HUES64 (cell line): ENCODE results near the gene CTNNA3.

ENCODE experiments used
- H3K27ac ChIP-seq: 2 replicates; pipeline ENCODE4 v1.7.0; 2013; ENCODE audit warnings: low read depth, low read length, inconsistent platforms
- H3K27me3 ChIP-seq: 2 replicates; pipeline ENCODE4 v1.6.1; 2013; ENCODE audit warnings: mild to moderate bottlenecking, low read length; ENCODE audit not compliant: insufficient read depth
- H3K36me3 ChIP-seq: 2 replicates; pipeline ENCODE4 v1.6.1; 2013; ENCODE audit warnings: mild to moderate bottlenecking, low read length; ENCODE audit not compliant: insufficient read depth
- H3K4me1 ChIP-seq: 2 replicates; pipeline ENCODE4 v1.6.1; 2013; ENCODE audit warnings: mild to moderate bottlenecking, low read length, moderate library complexity; ENCODE audit not compliant: insufficient read depth
- H3K4me3 ChIP-seq: 2 replicates; pipeline ENCODE4 v1.5.1; 2013; ENCODE audit warnings: mild to moderate bottlenecking, low read length, moderate library complexity
- H3K9ac ChIP-seq: 2 replicates; pipeline ENCODE4 v1.6.1; 2013; ENCODE audit warnings: mild to moderate bottlenecking, low read depth, low read length
- H3K9me3 ChIP-seq: 2 replicates; pipeline ENCODE4 v1.6.1; 2013; ENCODE audit warnings: low read depth, low read length; ENCODE audit not compliant: insufficient read depth
- WGBS: fragments of 150-250, 120-280 bp; methylation state at CpG from one replicate; pipeline ENCODE4 v1.1.7; 2013; ENCODE audit warnings: missing lambda C conversion rate; 5-methylcytosine and 5-hydroxymethylcytosine counted together

Gene CTNNA3

DNA sequence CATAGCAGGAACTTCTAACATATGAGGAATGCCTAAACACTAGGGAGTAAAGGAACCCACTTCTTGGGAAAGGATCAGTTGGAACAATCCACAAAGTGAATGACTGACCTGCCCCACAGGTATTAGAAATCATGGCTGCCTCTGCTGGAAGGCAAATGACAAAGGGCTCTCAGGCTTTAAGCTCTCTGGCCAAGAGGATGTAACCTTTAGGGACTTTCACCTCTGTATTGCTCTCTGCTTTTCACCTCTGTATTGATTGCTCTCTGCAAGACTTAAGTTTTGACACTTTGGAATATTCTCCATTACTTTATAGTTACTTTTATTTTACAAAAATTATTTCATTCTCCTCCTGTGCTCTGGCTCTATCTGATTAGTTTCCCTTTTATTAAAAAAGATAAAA is 522.2 kb downstream of the CTNNA3 start:
- H3K9me3 ChIP-seq: peaks cover 2% of the 10 kb centered on the region; the same call in 1 of the 2 replicates
- no peaks in the 10 kb centered on the region for H3K36me3 ChIP-seq
- no peaks in the 10 kb centered on the region for H3K27me3 ChIP-seq
- no peaks in the 10 kb centered on the region for H3K4me1 ChIP-seq
- no peak overlapping the region for H3K9ac ChIP-seq
- no peak overlapping the region for H3K27ac ChIP-seq
- H3K4me3 ChIP-seq: no peak overlapping the region

- Histone ChIP-seq H3K9ac (no peak overlapping the region), H3K4me3 (no peak overlapping the region), H3K4me1 (no peaks in the 10 kb centered on the region), H3K9me3 (peaks cover 5% of the 10 kb centered on the region; the same call in 1 of the 2 replicates), H3K36me3 (no peaks in the 10 kb centered on the region), H3K27ac (no peak overlapping the region), H3K27me3 (no peaks in the 10 kb centered on the region)
- WGBS: 90% methylated on average over 1 of the region's 1 CpG
These were observed 524.0 kb downstream of the CTNNA3 start for GRCh38 chr10:67171970-67172369.

GRCh38 chr10:67156239-67156638 is 539.8 kb downstream of the CTNNA3 start:
- H3K9ac ChIP-seq: no peak overlapping the region
- no peaks in the 10 kb centered on the region for H3K36me3 ChIP-seq
- H3K27me3 ChIP-seq: no peaks in the 10 kb centered on the region
- no peaks in the 10 kb centered on the region for H3K9me3 ChIP-seq
- H3K4me1 ChIP-seq: peaks cover 11% of the 10 kb centered on the region; the same call in 1 of the 2 replicates
- no peak overlapping the region for H3K4me3 ChIP-seq
- H3K27ac ChIP-seq: no peak overlapping the region

DNA sequence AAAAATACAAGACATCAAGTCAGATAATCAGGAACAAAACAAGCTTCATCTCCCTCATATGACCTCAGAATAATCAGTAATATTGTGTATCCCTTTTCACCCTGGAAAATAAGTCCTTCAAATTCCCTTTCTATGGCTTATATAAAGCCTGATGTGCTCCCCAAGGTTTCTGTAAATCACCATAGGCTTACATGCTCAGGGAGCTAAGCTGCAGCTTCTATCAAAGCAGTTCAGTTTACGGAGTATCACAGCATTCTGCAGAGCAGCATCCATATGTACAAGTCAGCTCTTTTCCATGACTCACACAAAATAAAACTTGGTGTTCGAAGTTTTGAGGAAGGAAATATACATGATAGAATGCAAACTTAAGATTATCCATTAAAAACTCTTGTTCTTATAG is 544.5 kb downstream of the CTNNA3 start:
- H3K4me3 ChIP-seq: no peak overlapping the region
- H3K27me3 ChIP-seq: no peaks in the 10 kb centered on the region
- peaks cover 8% of the 10 kb centered on the region; the same call in 1 of the 2 replicates for H3K4me1 ChIP-seq
- H3K27ac ChIP-seq: no peak overlapping the region
- no peaks in the 10 kb centered on the region for H3K36me3 ChIP-seq
- no peaks in the 10 kb centered on the region for H3K9me3 ChIP-seq
- 85% methylated on average over 1 of the region's 2 CpGs for WGBS
- no peak overlapping the region for H3K9ac ChIP-seq

- Histone ChIP-seq H3K9me3 (no peaks in the 10 kb centered on the region), H3K4me3 (no peak overlapping the region), H3K27ac (no peak overlapping the region), H3K27me3 (no peaks in the 10 kb centered on the region), H3K4me1 (peaks cover 14% of the 10 kb centered on the region), H3K9ac (no peak overlapping the region), H3K36me3 (no peaks in the 10 kb centered on the region)
- WGBS: 100% methylated on average over 1 of the region's 1 CpG
These were observed 551.5 kb downstream of the CTNNA3 start for GRCh38 chr10:67144530-67144929.

DNA sequence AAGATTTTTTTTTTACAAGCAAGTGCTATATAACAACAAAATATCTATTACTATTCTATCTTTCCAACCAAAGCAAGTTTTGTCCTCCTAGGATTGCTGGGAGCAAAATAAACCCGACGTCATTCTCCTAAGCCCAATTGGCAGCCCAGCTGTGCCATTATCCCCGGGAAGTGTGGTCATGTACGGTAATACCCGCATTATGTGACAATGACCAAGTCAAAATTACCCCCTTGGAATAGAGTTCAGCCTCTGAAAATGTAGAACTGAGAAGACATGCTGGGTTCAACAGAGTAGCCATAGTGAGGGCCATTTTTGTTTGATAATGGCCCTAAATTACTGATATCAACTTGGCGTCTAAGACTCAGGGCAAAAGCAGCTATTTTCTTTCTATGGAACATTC is 554.7 kb downstream of the CTNNA3 start:
- Histone ChIP-seq H3K9ac (no peak overlapping the region), H3K27me3 (no peaks in the 10 kb centered on the region), H3K4me3 (no peak overlapping the region), H3K27ac (no peak overlapping the region), H3K9me3 (no peaks in the 10 kb centered on the region), H3K4me1 (peaks cover 14% of the 10 kb centered on the region), H3K36me3 (no peaks in the 10 kb centered on the region)
- 92% methylated on average over 6 of the region's 6 CpGs for WGBS

- WGBS: 36% methylated on average over 2 of the region's 2 CpGs
These were observed 555.4 kb downstream of the CTNNA3 start for GRCh38 chr10:67140641-67141040.

GRCh38 chr10:67127441-67127840 is 568.6 kb downstream of the CTNNA3 start:
- no peaks in the 10 kb centered on the region for H3K4me1 ChIP-seq
- 94% methylated on average over 1 of the region's 2 CpGs for WGBS
- no peaks in the 10 kb centered on the region for H3K36me3 ChIP-seq
- H3K9ac ChIP-seq: no peak overlapping the region
- H3K27ac ChIP-seq: no peak overlapping the region
- H3K9me3 ChIP-seq: no peaks in the 10 kb centered on the region
- no peak overlapping the region for H3K4me3 ChIP-seq
- no peaks in the 10 kb centered on the region for H3K27me3 ChIP-seq

More at GRCh38 chr10:67140641-67141040, 555.4 kb downstream of the CTNNA3 start:
- H3K9me3 ChIP-seq: no peaks in the 10 kb centered on the region
- no peak overlapping the region for H3K4me3 ChIP-seq
- peaks cover 14% of the 10 kb centered on the region for H3K4me1 ChIP-seq
- H3K27ac ChIP-seq: no peak overlapping the region
- H3K36me3 ChIP-seq: no peaks in the 10 kb centered on the region
- H3K27me3 ChIP-seq: no peaks in the 10 kb centered on the region
- H3K9ac ChIP-seq: no peak overlapping the region

GRCh38 chr10:67119651-67120050 is 576.3 kb downstream of the CTNNA3 start:
- Histone ChIP-seq H3K4me1 (peaks cover 5% of the 10 kb centered on the region; the same call in 1 of the 2 replicates), H3K9ac (no peak overlapping the region), H3K27ac (no peak overlapping the region), H3K36me3 (no peaks in the 10 kb centered on the region), H3K4me3 (no peak overlapping the region), H3K9me3 (no peaks in the 10 kb centered on the region), H3K27me3 (no peaks in the 10 kb centered on the region)
- 100% methylated on average over 1 of the region's 1 CpG for WGBS

- Histone ChIP-seq H3K4me1 (peaks cover 5% of the 10 kb centered on the region; the same call in 1 of the 2 replicates), H3K9ac (no peak overlapping the region), H3K27me3 (no peaks in the 10 kb centered on the region), H3K27ac (no peak overlapping the region), H3K36me3 (no peaks in the 10 kb centered on the region), H3K4me3 (no peak overlapping the region), H3K9me3 (no peaks in the 10 kb centered on the region)
- WGBS: no CpG with 5 or more reads among the region's 1 CpG
These were observed 580.0 kb downstream of the CTNNA3 start for GRCh38 chr10:67115972-67116371.

- no peaks in the 10 kb centered on the region for H3K27me3 ChIP-seq
- no peaks in the 10 kb centered on the region for H3K36me3 ChIP-seq
- WGBS: 98% methylated on average over 2 of the region's 2 CpGs
These were observed 581.0 kb downstream of the CTNNA3 start for GRCh38 chr10:67114945-67115344.

DNA sequence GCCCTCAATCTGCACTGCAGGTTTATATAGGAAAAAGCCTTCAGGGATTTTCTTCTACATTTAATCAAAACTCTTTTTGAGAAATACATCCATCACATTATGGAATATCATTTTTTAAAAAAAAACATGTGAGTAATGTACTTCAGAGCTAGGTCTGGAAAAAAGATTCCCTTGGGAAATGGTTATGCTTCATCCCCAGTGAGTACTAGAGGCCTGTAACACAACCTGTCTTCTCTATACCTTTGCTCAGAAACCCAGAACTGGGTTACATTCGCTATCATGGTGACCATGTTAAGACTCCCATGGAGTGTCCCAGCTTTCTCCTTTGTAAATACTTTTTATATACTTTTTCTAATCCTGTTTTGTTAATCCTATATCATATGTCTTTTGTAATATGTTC is 583.2 kb downstream of the CTNNA3 start:
- no peak overlapping the region for H3K4me3 ChIP-seq
- WGBS: 95% methylated on average over 1 of the region's 1 CpG
- no peak overlapping the region for H3K27ac ChIP-seq
- H3K4me1 ChIP-seq: peaks cover 5% of the 10 kb centered on the region; the same call in 1 of the 2 replicates
- H3K9ac ChIP-seq: no peak overlapping the region
- H3K9me3 ChIP-seq: no peaks in the 10 kb centered on the region
- H3K27me3 ChIP-seq: no peaks in the 10 kb centered on the region
- H3K36me3 ChIP-seq: no peaks in the 10 kb centered on the region

More at GRCh38 chr10:67114945-67115344, 581.0 kb downstream of the CTNNA3 start:
- H3K4me3 ChIP-seq: no peak overlapping the region
- H3K9me3 ChIP-seq: no peaks in the 10 kb centered on the region
- H3K4me1 ChIP-seq: peaks cover 5% of the 10 kb centered on the region; the same call in 1 of the 2 replicates
- H3K27ac ChIP-seq: no peak overlapping the region
- H3K9ac ChIP-seq: no peak overlapping the region
